Measurements from ENCODE around the gene SCP2D1. TPM values are rescaled to one million over a fixed set of nuclear protein-coding genes. Genes with fewer than 3 reads are reported as not detected.

Gene SCP2D1
- total RNA-seq (2021) (not detected in 2 replicates), Bru-seq, nascent RNA (not detected), BruChase-seq, experiment 1, labeled RNA remaining after a 2-hour chase (not detected), BruChase-seq, experiment 2, labeled RNA remaining after a 6-hour chase (percentile 22 among the genes with signal in this experiment)
- long read RNA-seq, result 0 reads

GRCh38 chr20:18813483-18813882 is at the start of gene SCP2D1:
SCP2D1 (plus strand) TSS chr20:18813783; CDS start chr20:18813816, 33 bp downstream.
- peaks cover 6% of the 10 kb centered on the region for H3K27me3 ChIP-seq (replicated peaks; ENCODE audit: insufficient read depth, low read depth, low read length, poor library complexity)
- ChIA-PET POLR2A (ENCODE audit: low non-redundant PET) (no interaction called here), CTCF (no interaction called here)
- no peaks in the 10 kb centered on the region for H3K4me1 ChIP-seq (ENCODE audit: insufficient read depth, low read length, poor library complexity, severe bottlenecking)
- TF ChIP-seq, protein P1, sequence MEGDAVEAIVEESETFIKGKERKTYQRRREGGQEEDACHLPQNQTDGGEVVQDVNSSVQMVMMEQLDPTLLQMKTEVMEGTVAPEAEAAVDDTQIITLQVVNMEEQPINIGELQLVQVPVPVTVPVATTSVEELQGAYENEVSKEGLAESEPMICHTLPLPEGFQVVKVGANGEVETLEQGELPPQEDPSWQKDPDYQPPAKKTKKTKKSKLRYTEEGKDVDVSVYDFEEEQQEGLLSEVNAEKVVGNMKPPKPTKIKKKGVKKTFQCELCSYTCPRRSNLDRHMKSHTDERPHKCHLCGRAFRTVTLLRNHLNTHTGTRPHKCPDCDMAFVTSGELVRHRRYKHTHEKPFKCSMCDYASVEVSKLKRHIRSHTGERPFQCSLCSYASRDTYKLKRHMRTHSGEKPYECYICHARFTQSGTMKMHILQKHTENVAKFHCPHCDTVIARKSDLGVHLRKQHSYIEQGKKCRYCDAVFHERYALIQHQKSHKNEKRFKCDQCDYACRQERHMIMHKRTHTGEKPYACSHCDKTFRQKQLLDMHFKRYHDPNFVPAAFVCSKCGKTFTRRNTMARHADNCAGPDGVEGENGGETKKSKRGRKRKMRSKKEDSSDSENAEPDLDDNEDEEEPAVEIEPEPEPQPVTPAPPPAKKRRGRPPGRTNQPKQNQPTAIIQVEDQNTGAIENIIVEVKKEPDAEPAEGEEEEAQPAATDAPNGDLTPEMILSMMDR (conservative IDR thresholded peaks at IDR 0.05; ENCODE audit: low read depth, low read length), result no peak
- TF ChIP-seq EZH2 (IDR thresholded peaks at IDR 0.05; ENCODE audit: borderline replicate concordance, low read depth, low read length, poor library complexity, severe bottlenecking), result no peak
- no TSS peak for BruUV-seq (replicated peaks)
- intact Hi-C loops (cut with micrococcal nuclease; ENCODE audit: unreplicated experiment), result no loop called here
- no peaks in the 10 kb centered on the region for H3K36me3 ChIP-seq (ENCODE audit: insufficient read depth, low read length, poor library complexity, severe bottlenecking)
- H3K9me3 ChIP-seq (ENCODE audit: low read depth, low read length, poor library complexity, severe bottlenecking), result no peaks in the 10 kb centered on the region
- no peak within 1 kb of the TSS for H3K27ac ChIP-seq (ENCODE audit: low read depth, low read length, poor library complexity, severe bottlenecking)
- no peak for DNase-seq (ENCODE audit: low spot score)
- no peak within 1 kb of the TSS for H3K4me3 ChIP-seq (ENCODE audit: low read depth, low read length, poor library complexity, severe bottlenecking)

DNA sequence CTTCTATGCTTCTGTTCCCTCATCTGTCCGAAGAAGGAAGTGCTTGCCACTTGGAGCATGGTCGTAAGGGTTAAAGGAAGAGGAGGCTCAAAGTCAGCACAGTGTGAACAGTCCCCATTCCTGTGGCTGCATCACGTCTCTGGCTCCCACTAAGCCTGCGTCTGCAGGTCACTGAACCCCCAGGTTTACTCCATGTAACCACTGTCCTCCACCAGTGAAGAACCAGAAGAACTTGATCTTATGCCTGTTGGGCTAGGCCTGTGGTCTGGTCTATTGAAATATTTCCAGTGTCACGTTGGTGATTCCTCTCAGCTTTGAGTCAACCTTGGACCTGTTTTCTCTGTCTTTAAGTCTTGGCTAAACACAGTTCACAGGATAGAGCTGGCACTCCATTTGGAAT is 45.9 kb upstream of the SCP2D1 start:
- no peak for DNase-seq (ENCODE audit: low spot score)
- no peak overlapping the region for H3K27ac ChIP-seq (ENCODE audit: low read depth, low read length, poor library complexity, severe bottlenecking)
- peaks cover 11% of the 10 kb centered on the region for H3K27me3 ChIP-seq (replicated peaks; ENCODE audit: insufficient read depth, low read depth, low read length, poor library complexity)
- no TSS peak for BruUV-seq (replicated peaks)
- TF ChIP-seq, protein P1 (conservative IDR thresholded peaks at IDR 0.05; ENCODE audit: low read depth, low read length), result no peak
- no peak for TF ChIP-seq EZH2 (IDR thresholded peaks at IDR 0.05; ENCODE audit: borderline replicate concordance, low read depth, low read length, poor library complexity, severe bottlenecking)
- ChIA-PET CTCF (no interaction called here), POLR2A (ENCODE audit: low non-redundant PET) (no interaction called here)
- no peaks in the 10 kb centered on the region for H3K9me3 ChIP-seq (ENCODE audit: low read depth, low read length, poor library complexity, severe bottlenecking)
- H3K4me3 ChIP-seq (ENCODE audit: low read depth, low read length, poor library complexity, severe bottlenecking), result no peak overlapping the region
- intact Hi-C loops (cut with micrococcal nuclease; ENCODE audit: unreplicated experiment), result no loop called here
- no peaks in the 10 kb centered on the region for H3K36me3 ChIP-seq (ENCODE audit: insufficient read depth, low read length, poor library complexity, severe bottlenecking)
- no peaks in the 10 kb centered on the region for H3K4me1 ChIP-seq (ENCODE audit: insufficient read depth, low read length, poor library complexity, severe bottlenecking)

DNA sequence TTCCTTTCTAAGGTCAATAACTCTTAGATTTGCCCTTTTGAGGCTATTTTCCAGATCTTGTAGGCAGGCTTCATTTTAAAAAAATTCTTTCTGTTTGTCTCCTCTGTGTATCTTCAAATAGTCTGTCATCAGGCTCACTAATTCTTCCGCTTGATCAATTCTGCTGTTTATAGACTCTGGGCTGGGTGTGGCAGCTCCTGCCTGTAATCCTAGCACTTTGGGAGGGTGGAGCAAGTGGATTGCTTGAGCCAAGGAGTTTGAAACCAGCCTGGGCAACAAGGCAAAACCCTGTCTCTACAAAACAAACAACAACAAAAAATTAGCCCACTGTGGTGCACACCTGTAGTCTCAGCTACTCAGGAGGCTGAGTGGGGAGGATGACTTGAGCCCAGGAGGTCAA is 40.0 kb upstream of the SCP2D1 start:
- DNase-seq (ENCODE audit: low spot score), result no peak
- Histone ChIP-seq H3K4me3 (ENCODE audit: low read depth, low read length, poor library complexity, severe bottlenecking) (no peak overlapping the region), H3K27me3 (replicated peaks; ENCODE audit: insufficient read depth, low read depth, low read length, poor library complexity) (peaks cover 25% of the 10 kb centered on the region), H3K4me1 (ENCODE audit: insufficient read depth, low read length, poor library complexity, severe bottlenecking) (no peaks in the 10 kb centered on the region), H3K36me3 (ENCODE audit: insufficient read depth, low read length, poor library complexity, severe bottlenecking) (no peaks in the 10 kb centered on the region), H3K9me3 (ENCODE audit: low read depth, low read length, poor library complexity, severe bottlenecking) (no peaks in the 10 kb centered on the region), H3K27ac (ENCODE audit: low read depth, low read length, poor library complexity, severe bottlenecking) (no peak overlapping the region)
- TF ChIP-seq, protein P1 (conservative IDR thresholded peaks at IDR 0.05; ENCODE audit: low read depth, low read length), result no peak
- no peak for TF ChIP-seq EZH2 (IDR thresholded peaks at IDR 0.05; ENCODE audit: borderline replicate concordance, low read depth, low read length, poor library complexity, severe bottlenecking)
- CTCF ChIA-PET, result no interaction called here
- no TSS peak for BruUV-seq (replicated peaks)
- POLR2A ChIA-PET (ENCODE audit: low non-redundant PET), result no interaction called here
- intact Hi-C loops (cut with micrococcal nuclease; ENCODE audit: unreplicated experiment), result no loop called here
